ENCODE results near the gene EZH1.

The EZH1 gene

DNA sequence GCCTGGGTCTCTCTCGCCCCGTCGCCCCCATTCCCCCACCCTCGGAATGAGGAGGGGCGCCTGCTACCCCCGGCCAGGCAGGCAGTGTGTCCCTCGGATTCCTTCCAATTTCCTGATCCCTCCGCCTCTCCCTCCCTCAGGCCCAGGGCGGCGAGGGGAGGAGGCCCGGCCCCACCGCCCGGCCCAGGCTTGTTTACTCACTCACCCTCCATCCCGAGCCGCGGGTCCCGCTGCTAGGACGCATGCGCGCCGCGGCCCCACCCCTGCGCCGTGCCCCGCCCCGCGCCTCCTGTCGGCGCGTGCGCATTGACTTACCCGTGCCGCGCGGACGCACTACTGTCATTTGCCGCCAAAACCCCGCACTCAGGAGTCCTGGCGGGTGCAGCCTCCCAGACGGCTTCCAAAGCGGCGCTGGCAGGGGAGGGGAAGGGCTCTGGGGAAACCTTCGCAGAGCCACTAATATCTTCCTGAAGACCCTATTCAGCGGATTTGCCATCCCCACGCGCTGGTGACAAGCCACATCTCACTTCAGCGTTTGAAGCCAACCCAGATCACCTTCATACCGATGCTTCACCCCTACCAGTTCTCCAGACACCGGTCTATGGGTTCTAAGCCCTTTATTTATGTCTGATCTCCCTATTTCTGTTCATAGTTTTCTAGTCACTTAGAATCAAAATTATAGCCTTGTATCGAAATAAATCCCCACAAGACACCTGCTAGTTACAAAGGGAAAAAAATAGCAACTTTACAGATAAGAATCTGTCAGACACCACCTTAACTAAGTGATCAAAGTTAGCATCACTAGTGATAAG is at the start of gene EZH1:
TSS of gene EZH1 (minus strand) at position 235 of the 812 bp plus-strand sequence. CDS start 16,099 bp downstream, outside the sequence.
- peak; percentile 94 for DNase-seq (ENCODE audit: low spot score)

DNA sequence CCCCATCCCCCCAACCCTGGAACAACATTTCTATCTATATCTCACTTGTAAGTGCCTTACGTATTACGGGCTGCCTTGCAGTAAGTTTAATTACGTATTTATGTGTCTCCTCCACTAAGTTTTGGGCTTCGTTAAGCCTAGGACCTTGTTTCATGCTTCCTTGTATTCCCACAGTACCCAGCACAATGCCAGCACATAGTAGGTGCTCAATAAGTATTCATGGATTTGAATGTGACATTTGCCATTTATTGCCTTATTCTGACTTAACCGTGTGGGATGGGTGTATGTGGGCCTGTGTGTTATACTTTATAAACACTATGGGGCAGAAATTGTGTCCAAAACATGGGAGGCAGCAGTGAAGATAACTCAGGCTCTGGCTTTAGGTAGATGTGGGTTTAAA is 47.7 kb upstream of the EZH1 start:
- DNase-seq (ENCODE audit: low spot score): no peak

DNA sequence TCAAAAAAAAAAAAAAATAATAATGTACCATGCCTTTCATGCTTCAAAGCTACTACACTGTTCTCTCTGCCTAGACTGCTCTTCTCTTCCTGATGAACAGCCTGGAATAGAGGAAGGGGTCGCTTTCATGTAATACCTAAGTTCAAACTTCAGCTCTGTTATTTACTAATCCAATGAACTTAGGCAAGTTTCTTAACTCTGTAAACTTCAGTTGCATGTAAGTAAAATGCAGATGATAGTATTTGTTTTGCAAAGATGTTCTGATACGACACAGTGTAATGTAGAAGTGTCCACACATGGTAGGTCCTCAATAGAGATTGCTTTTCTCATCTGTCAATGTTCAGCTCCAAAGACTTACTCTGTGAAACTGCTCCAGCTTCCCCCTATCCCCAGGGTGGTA is 47.1 kb upstream of the EZH1 start:
- DNase-seq (ENCODE audit: low spot score): no peak

DNA sequence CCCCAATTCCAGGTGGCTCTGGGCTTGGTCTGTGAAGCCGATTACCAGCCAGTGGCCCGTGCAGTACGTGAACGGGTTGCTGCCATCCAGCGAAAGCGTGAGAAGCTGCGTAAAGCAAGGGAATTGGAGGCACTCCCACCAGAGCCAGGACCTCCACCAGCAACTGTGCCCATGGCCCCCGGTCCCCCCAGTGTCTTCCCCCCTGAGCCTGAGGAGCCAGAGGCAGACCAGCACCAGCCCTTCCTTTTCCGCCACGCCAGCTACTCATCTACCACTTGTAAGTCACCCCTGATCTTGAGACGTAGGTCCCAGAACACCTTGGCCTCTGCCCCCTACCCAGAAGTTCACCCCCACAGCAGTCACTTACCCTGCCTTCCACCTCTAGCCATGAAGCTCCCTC is 42.4 kb upstream of the EZH1 start:
- DNase-seq (ENCODE audit: low spot score): no peak

DNA sequence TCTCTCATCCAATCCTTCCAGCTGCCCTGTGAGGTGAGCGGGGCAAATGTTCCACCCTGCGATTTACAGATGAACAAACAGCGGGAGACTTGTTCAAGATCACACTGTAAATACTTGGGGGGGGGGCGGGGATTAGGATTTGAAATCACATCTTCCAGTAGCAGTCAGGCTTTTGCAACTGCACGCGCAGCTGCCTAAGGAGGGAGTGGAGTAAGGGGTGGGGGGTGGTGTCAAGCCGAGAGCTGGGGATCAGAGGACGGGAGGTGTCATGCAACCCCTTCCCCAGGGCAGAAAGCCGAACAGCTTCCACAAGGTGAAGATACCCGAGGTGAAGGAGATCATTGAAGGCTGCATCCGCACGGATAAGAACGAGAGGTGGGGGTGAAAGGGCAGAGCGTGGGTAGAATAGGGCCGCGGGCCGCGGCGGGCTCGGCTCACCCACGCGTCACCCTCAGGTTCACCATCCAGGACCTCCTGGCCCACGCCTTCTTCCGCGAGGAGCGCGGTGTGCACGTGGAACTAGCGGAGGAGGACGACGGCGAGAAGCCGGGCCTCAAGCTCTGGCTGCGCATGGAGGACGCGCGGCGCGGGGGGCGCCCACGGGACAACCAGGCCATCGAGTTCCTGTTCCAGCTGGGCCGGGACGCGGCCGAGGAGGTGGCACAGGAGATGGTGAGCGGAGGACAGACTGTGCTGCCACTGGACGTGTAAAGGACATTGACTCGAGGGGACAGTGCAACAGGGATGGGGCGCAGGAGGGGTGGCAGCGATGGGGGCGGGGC is 40.2 kb upstream of the EZH1 start:
- DNase-seq (ENCODE audit: low spot score): no peak

DNA sequence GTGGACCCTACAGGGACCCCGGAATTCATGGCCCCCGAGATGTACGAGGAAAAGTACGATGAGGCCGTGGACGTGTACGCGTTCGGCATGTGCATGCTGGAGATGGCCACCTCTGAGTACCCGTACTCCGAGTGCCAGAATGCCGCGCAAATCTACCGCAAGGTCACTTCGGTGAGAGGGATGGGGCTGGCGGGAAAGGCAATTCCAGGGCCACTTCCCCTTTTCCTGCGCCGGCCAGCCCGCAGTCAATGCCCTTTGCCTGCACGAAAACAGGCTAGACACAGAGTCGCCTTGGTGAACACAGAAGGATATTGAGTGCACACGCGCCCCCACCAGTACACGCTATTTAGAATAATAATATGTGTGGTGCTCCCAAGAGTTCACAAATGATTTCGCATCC is 39.6 kb upstream of the EZH1 start:
- no peak for DNase-seq (ENCODE audit: low spot score)

DNA sequence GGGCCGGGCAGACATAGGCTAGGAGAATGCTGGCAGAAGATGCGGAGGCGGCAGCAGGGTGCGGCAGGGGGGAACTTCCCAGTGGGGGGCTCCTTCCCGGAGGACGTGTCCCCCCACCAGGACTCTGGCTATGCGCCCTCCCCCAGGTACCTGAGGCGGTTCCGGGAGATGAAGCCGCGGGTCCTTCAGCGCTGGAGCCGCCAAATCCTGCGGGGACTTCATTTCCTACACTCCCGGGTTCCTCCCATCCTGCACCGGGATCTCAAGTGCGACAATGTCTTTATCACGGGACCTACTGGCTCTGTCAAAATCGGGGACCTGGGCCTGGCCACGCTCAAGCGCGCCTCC is 38.9 kb upstream of the EZH1 start:
- no peak for DNase-seq (ENCODE audit: low spot score)

DNA sequence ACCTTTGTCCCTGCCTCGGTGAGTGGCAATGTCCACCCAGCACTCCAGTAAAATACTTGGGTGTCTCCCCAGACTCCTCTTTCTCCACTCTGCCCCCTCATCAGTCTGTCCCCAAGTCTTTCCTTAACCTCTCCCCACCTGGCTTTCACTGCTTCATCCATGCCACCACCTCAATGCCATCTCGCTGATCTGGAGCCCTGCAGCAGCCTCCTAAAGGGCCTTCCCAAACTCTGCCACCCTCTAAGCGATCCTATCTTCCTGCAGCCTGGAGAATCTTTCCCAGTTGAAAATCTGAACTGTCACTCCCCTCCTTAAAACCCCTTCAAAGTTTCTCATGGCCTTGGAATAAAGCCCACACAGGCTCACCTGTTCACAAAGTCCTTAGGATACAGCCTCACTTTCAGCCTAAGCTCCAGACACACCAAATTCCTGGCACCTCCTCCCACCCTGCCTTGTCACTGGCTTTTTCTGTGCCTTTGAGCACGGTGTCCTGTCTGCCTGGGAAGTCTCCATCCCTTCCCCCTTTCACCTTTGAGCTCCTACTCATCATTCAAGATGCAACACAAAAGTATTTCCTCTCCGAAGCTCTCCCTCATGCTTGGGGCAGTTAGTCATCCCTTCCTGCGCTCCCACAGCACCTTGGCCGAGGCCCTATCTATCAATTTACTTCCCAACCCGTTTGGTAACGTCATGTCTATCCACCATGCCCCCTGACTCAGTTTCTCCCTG is 38.4 kb upstream of the EZH1 start:
- DNase-seq (ENCODE audit: low spot score): no peak

DNA sequence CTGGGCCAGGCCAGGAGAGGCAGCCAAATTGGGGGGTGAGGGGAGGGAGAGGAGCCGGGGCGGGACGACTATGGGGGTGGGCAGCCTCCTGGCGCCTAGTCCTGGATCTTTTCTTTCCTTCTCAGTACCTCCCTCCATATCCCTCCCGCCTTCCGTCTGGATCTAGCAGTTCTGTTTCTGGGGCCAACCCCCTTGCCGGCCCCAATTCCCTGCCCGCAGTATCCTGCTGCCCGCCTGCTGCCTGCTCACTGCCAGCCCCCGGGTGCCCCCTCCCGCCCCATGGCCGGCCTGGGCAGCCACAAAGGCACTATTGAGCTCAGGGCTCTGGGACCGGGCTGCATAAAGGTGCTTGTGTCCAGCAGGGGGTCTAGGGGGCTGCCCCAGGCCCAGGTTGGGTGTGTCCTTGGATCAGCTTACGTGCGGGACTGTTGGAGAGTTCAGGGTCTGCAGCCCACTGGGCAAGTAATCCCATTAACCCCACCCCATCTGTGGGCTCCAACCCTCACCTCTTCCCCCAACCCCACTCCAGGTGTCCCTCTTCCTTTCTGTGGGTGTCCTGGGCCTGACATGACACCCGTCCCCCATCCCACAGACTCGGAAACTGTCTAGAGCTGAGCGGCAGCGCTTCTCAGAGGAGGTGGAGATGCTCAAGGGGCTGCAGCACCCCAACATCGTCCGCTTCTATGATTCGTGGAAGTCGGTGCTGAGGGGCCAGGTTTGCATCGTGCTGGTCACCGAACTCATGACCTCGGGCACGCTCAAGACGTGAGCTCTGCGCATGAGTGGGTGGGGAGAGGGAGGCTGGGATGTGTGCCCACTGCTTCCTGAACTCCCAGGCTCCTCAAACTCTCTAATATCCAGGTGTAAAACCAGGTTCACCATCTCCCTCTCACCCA is 37.6 kb upstream of the EZH1 start:
- no peak for DNase-seq (ENCODE audit: low spot score)

DNA sequence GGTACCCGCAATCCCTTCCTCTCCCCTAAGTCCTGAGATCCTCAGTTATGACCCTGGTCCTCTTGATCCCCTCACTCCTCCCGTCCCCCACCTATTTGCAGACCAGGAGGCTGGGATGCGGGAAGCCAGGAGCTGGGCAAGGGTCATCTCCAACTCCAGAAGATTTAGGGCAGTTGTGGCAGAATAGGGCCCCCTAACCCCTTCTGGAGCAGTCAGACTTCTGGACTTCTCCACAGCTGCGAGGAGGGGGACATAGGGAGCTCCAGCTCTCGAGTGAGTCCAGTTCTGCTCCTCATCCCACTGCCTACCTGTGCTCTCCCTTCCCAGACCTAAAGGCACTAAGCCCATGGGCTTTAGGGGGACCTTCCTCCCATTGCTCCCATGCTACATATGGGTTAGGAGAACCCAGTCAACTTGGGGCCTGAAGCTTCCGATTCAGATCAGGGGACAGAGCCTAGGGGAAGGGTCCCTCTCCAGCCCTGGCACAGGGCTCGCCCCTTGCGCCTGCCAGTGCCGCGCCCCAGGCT is 36.9 kb upstream of the EZH1 start:
- no peak for DNase-seq (ENCODE audit: low spot score)

DNA sequence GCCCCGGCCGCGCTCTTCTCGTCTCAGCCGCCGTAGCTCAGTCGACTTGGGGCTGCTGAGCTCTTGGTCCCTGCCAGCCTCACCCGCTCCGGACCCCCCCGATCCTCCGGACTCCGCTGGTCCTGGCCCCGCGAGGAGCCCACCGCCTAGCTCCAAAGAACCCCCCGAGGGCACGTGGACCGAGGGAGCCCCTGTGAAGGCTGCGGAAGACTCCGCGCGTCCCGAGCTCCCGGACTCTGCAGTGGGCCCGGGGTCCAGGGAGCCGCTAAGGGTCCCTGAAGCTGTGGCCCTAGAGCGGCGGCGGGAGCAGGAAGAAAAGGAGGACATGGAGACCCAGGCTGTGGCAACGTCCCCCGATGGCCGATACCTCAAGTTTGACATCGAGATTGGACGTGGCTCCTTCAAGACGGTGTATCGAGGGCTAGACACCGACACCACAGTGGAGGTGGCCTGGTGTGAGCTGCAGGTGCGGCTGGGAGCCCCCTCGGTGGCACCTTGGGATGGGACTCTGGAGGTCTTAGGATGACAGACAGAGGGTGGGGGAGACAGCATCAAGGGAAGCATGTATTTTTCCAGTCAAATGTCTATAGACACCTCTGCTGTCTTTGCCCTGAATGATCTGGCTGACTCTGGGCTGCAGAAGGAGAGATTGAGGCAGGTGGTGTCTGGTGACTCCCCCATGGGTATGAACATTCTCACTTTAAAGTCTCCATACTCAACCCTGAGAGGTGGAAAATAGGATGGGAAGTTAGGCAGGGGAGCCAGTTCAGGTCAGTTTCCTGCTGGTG is 36.2 kb upstream of the EZH1 start:
- DNase-seq (ENCODE audit: low spot score): no peak

DNA sequence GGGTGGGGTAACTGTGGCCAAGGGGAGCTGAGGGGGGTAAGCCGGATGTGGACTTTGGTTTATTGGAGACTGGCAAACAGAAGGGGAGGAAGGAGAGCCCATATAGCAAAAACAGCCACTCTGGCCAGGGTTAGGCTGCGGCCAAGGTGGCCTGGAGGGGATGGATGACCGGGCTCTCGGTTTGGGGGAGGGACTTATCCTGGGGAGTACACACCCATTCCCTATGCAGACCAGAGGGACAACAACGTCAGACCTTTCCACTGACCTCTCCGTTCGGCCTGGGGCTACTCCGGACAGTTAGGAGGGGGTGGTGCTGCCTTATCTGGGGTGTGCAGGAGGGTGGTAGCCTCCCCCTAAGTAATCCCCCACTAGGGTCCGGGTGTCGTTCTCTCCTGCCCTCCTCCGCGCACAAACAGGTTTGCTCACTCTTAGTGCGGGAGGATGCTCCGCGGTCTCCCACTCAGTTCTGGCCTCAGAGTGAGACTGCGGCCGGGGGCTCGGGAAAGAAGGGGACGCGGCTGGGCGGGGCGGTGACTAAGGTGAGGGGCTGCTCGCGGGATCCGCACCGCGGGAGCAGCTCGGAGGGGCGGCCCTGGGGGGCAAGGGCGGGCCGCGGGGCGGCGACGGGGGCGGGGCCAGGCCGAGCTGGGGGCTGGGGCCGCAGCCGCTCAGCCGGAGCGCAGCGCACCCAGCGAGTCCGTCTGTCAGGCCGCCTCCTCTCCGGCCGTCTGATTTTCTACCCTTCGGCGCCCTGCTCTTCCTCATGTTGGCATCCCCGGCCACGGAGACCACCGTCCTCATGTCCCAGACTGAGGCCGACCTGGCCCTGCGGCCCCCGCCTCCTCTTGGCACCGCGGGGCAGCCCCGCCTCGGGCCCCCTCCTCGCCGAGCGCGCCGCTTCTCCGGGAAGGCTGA is 35.4 kb upstream of the EZH1 start, which contains the start of gene WNK4:
TSS of gene WNK4 (plus strand) at position 675 of the 915 bp plus-strand sequence. CDS start at position 764, 89 bp downstream.
- no peak for DNase-seq (ENCODE audit: low spot score)

DNA sequence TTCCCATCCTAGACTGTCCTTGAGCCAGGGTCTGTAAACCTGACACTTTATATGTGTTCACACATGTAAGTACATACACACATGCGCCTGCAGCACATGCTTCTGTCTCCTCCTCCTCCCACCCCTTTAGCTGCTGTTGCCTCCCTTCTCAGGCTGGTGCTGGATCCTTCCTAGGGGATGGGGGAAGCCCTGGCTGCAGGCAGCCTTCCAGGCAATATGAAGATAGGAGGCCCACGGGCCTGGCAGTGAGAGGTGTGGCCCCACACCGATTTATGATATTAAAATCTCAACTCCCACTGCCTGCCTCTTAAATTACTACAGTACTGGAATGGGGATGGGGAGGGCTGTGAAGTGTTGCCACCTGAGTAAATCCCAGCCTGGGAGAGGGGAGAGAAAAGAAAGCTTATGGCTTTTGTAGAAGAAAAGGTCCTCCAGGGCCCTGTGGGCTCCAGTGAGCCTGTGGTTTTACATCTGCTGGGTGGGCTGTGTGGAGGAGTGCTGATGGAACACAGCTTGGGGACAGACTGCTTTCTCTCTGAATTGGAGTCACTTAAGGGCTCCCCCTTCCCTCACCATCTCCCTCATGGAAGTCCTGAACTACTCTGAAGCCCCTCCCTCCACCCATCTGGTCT is 34.6 kb upstream of the EZH1 start:
- no peak for DNase-seq (ENCODE audit: low spot score)

DNA sequence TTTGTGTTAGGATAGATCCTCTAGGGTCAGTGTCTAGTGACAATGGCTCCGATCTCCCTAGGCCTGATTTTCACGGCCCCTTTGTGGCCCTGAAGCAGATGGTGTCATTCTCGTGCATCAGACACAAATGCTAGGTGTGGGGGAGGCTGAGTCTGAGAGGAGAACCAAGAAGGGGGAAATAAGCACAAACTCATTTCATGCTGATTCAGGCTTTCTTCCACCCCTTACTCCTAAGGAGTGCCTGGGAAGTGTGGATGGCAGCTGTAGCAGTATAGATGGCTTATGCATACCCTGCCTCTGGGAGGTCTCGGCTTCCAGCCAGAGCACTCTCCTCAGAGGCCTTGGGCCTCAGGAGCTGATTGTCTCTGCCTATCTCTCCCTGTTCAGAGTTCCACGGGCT is 33.7 kb upstream of the EZH1 start:
- DNase-seq (ENCODE audit: low spot score): no peak

DNA sequence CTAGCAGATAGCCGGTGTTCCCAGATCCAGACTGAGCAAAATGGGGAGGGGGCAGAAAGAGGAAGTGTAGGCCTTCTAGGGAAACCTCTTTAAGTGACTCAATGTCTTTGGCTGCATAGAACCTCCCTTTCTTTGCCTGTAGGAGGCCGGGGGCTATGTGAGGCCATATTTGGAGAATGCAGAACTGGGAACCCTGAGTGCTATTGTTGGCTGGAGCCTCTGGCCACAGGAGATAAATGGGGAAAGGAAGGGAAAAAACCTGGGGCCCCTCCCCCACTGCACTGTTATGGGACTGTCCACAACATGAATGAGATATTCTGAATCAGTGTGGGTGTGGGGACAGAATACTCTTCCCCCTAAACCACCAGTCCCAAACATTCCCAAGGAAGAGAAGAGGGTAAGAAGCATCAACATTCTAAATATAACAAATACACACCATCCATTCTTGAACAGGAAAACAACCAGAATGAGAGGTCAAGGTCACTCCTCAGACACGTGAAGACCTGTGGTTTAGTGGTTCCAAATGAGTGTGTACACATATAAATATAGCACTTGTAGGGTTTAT is 30.8 kb upstream of the EZH1 start:
- DNase-seq (ENCODE audit: low spot score): peak; percentile 44

DNA sequence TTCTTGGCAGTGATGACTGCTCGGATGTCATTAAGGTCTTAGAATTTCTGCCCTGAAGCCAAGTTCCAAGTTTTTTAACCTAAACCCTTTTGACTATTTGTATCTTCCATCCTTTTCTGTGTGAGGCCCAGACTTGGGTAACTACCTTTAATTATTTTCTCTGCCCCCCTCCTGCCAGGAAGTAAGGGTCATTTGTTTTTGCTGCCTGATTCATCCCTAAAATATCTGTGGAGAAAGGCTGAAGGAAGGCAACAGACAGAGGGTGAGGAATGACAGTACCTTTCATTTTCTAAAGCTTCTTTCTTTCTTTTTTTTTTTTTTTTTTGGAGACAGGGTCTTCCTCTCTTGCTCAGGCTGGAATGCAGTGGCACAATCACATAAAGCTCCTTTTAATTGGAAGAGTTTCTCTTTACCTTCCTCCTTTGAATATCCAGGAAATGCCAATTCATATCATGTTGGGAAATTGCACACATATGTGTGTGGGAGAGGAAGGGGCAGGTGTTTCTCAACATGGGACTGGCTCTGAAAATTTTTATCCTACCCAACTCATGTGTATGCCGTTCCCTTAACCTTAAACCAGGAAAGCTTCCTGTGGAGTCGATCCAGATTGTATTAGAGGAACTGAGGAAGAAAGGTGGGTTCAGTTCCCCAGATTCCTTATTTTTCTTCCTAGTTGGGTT is 29.4 kb upstream of the EZH1 start:
- DNase-seq (ENCODE audit: low spot score): no peak

DNA sequence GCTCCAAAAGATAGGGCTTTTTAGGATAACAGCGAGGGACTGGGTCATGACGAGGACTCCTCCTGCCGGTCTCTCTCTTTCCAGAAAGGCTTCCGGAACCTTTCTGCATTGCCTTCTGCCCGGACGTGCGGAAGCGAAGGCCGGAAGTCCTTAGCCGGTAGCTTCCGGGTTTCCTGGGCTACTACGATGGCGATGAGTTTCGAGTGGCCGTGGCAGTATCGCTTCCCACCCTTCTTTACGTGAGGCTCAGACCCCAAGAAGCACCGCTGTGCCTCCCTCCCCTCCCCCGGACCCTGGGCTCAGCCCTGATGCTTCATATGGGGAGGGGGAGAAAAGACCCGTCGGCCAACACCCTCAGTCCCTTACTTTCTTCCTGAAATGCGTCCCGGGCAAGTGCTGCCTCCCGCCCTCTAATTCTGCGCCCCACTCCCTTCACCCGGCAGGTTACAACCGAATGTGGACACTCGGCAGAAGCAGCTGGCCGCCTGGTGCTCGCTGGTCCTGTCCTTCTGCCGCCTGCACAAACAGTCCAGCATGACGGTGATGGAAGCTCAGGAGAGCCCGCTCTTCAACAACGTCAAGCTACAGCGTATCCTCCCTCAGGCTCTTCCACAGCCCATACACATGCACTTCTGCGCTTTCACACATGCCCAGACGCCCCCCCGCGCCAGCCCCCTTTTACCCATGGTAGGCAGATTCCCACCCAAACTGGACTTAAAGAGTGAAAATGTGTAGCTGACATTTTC is 28.6 kb upstream of the EZH1 start, which contains the start of gene VPS25:
TSS of gene VPS25 (plus strand) at position 160 of the 746 bp plus-strand sequence. CDS start at position 187, 27 bp downstream.
- DNase-seq (ENCODE audit: low spot score): peak; percentile 87
